ENCODE results near the gene SCG3. TPM values are rescaled to one million over a fixed set of nuclear protein-coding genes. Genes with fewer than 3 reads are reported as not detected.

SCG3 gene
- total RNA-seq, 1 experiment from 2014 or later: 32.1 TPM

- Mint-ChIP-seq H3K9me3 (peaks cover 6% of the 10 kb centered on the region; the same call in 1 of the 2 replicates), H3K27ac (0 out of 2 replicates have a peak overlapping the region, but pooled peaks have one; percentile 51), H3K27me3 (ENCODE audit: low read depth) (no peaks in the 10 kb centered on the region), H3K4me3 (no peak overlapping the region), H3K36me3 (peaks cover 7% of the 10 kb centered on the region), H3K4me1 (peaks cover 36% of the 10 kb centered on the region)
- DNase-seq (ENCODE audit: low spot score) (no peak), ATAC-seq (no peak)
- POLR2A ChIA-PET: no interaction called here
- CTCF ChIA-PET: no interaction called here
- TF ChIP-seq JUN (CRISPR knock-in tag; IDR thresholded peaks at IDR 0.05): no peak
- no peak for TF ChIP-seq CREM (CRISPR knock-in tag; IDR thresholded peaks at IDR 0.05)
- no peak for TF ChIP-seq ZBTB21 (CRISPR knock-in tag; IDR thresholded peaks at IDR 0.05; ENCODE audit: borderline replicate concordance)
- TF ChIP-seq ZNF281 (CRISPR knock-in tag; IDR thresholded peaks at IDR 0.05): no peak
- no peak for TF ChIP-seq PRDM15 (CRISPR knock-in tag; IDR thresholded peaks at IDR 0.05)
- no peak for TF ChIP-seq AFF4 (CRISPR knock-in tag; IDR thresholded peaks at IDR 0.05; ENCODE audit: borderline replicate concordance)
- no peak for TF ChIP-seq ZNF232 (CRISPR knock-in tag; IDR thresholded peaks at IDR 0.05)
- TF ChIP-seq MLX (CRISPR knock-in tag; IDR thresholded peaks at IDR 0.05): no peak
- no peak for TF ChIP-seq ATF1 (CRISPR knock-in tag; IDR thresholded peaks at IDR 0.05)
- no peak for TF ChIP-seq ZNF671 (CRISPR knock-in tag; IDR thresholded peaks at IDR 0.05)
- no peak for TF ChIP-seq ZMAT4 (CRISPR knock-in tag; IDR thresholded peaks at IDR 0.05)
- TF ChIP-seq SMAD3 (CRISPR knock-in tag; IDR thresholded peaks at IDR 0.05; ENCODE audit: borderline replicate concordance): no peak
- no peak for TF ChIP-seq SP1 (CRISPR knock-in tag; conservative IDR thresholded peaks at IDR 0.05)
- no peak for TF ChIP-seq E2F1 (CRISPR knock-in tag; IDR thresholded peaks at IDR 0.05)
- no peak for TF ChIP-seq FOXJ3 (CRISPR knock-in tag; IDR thresholded peaks at IDR 0.05; ENCODE audit: borderline replicate concordance)
- no peak for TF ChIP-seq NFATC4 (CRISPR knock-in tag; IDR thresholded peaks at IDR 0.05)
- TF ChIP-seq ETV6 (CRISPR knock-in tag; IDR thresholded peaks at IDR 0.05): no peak
- no peak for TF ChIP-seq GRHL2 (CRISPR knock-in tag; IDR thresholded peaks at IDR 0.05; ENCODE audit: insufficient replicate concordance, severe bottlenecking)
- no peak for TF ChIP-seq ZNF317 (CRISPR knock-in tag; IDR thresholded peaks at IDR 0.05; ENCODE audit: borderline replicate concordance, low read depth)
Observed at GRCh38 chr15:51724673-51725072, 43.4 kb downstream of the SCG3 start.

All from WTC11 (cell line).